Activated CD8-positive, alpha-beta memory T cell treated with anti-CD3 and anti-CD28 coated beads, Interleukin-2, amount 50 U/mL, for 1 hour (primary cell): ENCODE measurements around the gene COX8C.
"Not testable (repeated sequence)": the region's sequence is repeated elsewhere in the genome, so short reads cannot be mapped to it uniquely, and the experiment has no call there.

Experiments used
- DNase-seq: peaks from one replicate; pipeline ENCODE4 v3.0.0-alpha.2; 2020; ENCODE audit errors: extremely low read depth

The COX8C gene

GRCh38 chr14:93369713-93370266, 22.8 kb downstream of the COX8C start:
- no peak for DNase-seq

- no peak for DNase-seq
Observed at GRCh38 chr14:93375673-93376156, 28.7 kb downstream of the COX8C start.

- DNase-seq = no peak
Observed at GRCh38 chr14:93379831-93380230, 32.8 kb downstream of the COX8C start.

- no peak for DNase-seq
Observed at GRCh38 chr14:93381644-93382043, 34.7 kb downstream of the COX8C start.

GRCh38 chr14:93384256-93384655, 37.3 kb downstream of the COX8C start:
- not testable (repeated sequence) for DNase-seq

- DNase-seq = no peak
Observed at GRCh38 chr14:93395231-93395630, 48.2 kb downstream of the COX8C start.

DNA sequence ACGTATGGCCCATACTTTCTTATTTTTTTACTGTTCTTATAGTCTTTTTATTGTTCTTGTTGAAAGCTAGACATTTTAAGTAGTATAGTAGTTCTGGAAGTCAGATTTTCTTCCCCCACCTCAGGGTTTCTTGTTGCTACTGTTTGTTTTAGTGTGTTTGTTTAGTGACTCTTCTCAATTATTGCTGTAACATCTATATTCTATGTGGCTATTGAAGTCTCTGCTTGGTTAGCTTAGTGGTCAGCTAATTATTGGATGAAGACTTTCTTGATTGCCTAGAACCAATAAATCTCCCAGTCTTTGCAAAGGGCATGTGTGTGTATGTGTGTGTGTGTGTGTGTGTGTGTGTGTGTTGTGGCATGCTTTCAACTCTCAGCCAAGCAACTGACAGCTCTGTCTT, 49.5 kb downstream of the COX8C start:
- no peak for DNase-seq
